Muscle of arm (tissue), 14 donors: ENCODE data around the gene NETO1. TPM values are rescaled to one million over a fixed set of nuclear protein-coding genes. Genes with fewer than 3 reads are reported as not detected.

Experiments
- DNase-seq: peaks from one replicate; pipeline ENCODE4 v3.0.0-alpha.2; 2013
- long read RNA-seq, 11 donors: transcript quantifications; one replicate each; lab custom pipeline, GENCODE V29; 2026
- polyA plus RNA-seq, 12 donors: library from polyadenylated mRNA; unstranded; fragments of 120-200 nt; gene quantifications; one replicate each; pipeline ENCODE4 v1.2.1, GENCODE V29; 2013; ENCODE audit not compliant: insufficient read length in 12 of 12

NETO1 gene, protein sequence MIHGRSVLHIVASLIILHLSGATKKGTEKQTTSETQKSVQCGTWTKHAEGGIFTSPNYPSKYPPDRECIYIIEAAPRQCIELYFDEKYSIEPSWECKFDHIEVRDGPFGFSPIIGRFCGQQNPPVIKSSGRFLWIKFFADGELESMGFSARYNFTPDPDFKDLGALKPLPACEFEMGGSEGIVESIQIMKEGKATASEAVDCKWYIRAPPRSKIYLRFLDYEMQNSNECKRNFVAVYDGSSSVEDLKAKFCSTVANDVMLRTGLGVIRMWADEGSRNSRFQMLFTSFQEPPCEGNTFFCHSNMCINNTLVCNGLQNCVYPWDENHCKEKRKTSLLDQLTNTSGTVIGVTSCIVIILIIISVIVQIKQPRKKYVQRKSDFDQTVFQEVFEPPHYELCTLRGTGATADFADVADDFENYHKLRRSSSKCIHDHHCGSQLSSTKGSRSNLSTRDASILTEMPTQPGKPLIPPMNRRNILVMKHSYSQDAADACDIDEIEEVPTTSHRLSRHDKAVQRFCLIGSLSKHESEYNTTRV
- polyA plus RNA-seq: under 1 TPM in 6 of 12 donors, not detected in 6; 0.12 to 0.65 (median 0.16) TPM
- long read RNA-seq, donor 1: 0 reads
- long read RNA-seq, donor 2: 0 reads
- long read RNA-seq, donor 3: 0 reads
- long read RNA-seq, donor 4: 0 reads
- long read RNA-seq, donor 5: 0 reads
- long read RNA-seq, donor 6: 0 reads
- long read RNA-seq, donor 7: 0 reads
- long read RNA-seq, donor 8: 0 reads
- long read RNA-seq, donor 9: 0 reads
- long read RNA-seq, donor 10: 0 reads
- long read RNA-seq, donor 11: 0 reads

DNA sequence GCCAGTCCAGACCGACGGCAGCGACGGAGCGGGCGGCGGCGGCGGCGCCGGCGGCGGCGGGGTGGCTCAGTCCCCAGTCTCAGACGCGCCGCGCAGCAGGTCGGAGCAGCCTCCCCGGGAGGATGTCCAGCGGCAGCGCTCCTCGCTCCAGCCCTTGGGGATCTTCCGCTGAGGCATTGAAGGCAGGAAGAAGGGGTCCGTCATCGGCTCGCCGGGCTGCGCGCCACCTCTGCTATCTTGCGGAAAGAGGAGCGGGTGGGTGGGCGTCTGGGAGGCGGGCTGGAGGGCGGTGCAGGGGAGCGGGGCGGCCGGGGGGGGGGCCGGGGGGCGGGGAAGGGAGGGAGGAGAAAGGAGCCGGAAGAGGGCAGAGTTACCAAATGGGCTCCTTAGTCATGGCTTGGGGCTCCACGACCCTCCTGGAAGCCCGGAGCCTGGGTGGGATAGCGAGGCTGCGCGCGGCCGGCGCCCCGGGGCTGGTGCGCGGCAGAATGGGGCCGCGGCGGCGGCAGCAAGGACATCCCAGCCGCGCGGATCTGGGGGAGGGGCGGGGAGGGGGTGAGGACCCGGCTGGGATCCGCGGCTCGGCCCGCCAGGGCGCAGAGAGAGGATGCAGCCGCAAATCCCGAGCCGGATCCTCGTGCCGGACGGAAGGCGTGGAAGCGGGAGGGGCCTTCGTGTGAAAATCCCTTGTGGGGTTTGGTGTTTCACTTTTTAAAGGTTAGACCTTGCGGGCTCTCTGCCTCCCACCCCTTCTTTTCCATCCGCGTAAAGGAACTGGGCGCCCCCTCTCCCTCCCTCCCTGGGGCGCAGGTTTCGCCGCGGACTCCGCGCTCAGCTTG is at the start of gene NETO1:
NETO1 (minus strand) TSS at position 242 of the 839 bp plus-strand sequence. CDS start 696 bp downstream, outside the sequence.
- no peak for DNase-seq

DNA sequence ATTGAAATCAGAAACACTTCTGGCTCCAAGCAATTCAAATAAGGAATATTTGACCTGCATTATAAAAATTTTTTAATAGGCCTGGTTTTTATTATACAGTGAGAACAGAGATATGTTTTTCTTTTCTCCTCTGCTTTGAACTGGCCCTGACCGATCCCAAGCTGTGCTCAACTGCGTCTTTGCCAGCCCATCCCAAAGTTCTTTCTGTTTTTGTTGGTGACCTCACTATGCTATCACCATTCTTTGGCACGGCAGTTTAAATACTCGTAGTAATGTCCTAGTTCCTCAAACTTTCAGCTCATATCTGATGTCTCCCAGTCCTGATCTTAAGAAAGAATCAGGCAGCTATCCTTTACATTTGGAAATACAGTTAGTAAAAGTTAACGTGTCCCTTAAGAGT is 42.3 kb upstream of the NETO1 start:
- DNase-seq: no peak

DNA sequence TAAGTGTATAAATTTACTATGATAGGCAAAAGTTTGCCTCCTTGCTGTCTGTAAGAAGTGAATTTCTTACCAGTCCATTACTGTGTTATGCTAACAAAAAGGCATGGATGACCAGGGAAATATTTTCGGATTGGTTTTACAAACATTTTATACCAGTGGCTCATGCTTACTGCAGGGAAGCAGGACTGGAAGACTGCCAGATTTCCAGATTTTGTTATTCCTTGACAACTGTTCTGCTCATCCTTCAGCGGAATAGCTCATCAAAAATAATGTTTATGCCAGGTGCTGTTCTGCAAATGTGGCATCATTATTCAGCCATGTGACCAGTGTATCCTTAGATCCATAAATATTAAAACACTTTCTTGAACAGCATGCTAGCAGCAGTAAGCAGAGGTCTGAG is 40.4 kb upstream of the NETO1 start:
- DNase-seq: no peak

DNA sequence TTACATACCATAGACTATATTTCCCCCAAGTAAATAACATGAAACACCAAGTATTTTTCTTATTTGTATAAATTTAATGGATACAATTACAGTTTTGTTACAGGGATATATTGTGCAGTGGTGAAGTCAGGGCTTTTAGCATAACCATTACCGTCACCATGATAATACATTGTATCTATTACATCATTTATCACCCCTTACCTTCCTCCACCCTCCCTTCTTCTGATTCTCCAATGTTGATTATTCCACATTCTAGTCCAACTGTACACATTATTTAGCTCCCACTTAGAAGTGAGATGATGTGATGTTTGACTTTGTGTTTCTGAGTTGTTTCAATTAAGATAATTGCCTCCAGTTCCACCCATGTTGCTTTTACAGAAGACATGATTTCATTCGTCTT is 35.2 kb upstream of the NETO1 start:
- DNase-seq: no peak

DNA sequence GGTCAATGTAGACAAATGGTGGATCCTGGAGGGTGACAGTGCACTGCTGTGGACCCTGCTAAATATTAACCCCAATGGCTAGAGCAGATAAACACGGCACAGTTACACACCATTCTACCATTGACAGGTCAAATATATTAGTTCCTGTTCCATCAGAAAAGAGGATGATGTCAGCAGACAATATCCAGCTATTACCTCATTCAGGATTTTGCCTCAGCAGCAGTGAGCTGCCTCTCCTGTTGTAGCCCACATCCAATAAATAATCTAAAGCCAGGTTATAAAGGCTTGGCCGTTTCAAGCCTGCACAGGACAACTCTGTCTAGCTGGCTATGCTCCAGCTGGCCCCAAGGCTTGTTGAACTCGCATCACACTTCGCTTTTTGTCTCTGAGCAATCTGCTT is 31.6 kb upstream of the NETO1 start:
- DNase-seq: no peak

DNA sequence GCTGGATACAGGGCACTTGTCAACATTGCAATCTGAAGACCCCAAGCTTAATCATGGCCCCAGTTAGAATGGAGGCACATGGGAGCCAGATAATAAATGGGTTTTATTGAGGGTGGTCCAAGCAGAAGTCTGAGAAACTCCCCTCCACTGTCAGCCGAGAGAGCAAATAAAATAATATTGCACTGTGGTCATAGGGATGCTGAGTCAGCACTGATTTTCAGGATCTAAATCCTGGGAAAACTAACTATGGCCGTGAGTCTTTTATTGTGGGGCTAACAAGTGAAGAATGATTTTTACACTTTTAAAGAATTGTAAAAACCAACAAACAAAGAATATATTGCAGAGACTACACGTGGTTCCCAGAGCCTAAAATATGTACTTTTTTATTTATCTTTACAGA is 31.1 kb upstream of the NETO1 start:
- no peak for DNase-seq

DNA sequence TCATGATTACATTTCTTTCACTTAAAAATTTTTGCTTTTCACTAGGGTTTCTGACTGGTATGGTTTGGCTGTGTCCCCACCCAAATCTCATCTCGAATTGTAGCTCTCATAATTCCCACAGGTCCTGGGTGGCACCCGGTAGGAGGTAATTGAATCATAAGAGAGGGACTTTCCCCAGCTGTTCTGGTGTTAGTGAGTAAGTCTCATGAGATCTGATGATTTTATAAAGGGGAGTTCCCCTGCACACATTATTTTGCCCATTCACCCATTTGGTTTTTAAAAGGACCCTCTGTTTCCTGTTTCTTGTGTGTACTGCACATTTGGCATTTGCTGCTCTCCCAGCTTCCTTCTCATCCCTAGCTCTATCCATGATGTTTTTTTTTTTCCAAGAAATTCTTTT is 27.8 kb upstream of the NETO1 start:
- DNase-seq: no peak

DNA sequence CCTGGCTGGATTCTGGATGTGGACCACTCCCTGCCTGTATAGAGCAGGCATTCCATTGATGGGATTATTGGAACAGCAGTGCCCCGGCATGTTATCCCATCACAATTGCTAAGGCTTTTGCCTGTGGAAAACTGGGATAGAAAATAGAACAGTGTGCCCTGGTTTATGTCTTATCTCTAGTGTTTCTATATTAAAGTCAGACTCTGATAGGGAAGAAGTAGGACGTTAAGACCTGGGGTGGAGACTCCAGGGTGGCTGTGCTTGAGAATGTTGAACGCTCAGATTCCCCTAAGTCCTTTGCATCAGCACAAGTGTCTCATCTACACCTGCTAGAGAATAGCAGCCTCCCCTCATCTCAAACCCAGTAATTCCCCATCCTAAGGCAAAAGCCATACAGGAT is 10.8 kb upstream of the NETO1 start:
- DNase-seq: no peak

DNA sequence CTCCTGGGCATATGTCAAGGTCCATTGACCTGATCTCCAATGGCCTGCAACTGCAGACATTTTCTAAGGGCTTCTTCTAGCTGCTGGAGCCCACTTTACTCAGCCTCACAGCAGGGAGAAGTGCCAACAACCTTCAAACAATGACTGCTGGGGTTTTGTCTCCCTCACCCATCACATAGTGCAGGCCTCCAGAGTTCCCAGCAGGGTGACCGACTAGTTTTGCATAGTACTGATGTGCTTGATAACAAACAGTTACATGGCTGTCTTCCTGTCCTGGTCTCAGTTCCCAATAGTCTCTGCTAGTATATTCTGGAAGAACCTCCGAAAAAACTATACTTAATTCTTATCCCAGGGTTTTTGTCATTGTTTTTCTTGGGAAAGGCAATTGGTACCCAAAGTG is 10.4 kb upstream of the NETO1 start:
- DNase-seq: no peak

DNA sequence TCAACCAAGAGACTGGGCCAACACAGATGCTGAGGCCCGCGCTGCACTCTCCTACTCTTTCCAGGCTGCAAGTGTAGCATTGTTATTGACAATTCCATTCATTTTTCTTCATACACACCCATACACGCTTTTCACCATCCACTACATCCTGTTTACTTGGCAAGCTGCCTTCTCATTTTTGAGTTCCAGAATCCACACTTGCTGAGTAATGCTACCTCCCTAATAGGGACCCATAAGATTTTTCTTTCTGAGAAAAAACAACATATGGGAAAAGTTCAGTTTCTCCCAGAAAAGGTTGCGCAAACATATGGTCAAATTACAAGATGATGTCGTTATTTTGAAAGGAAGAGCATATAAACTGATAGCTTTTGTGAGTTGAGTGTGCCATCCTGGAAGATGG is 3.3 kb upstream of the NETO1 start:
- no peak for DNase-seq

DNA sequence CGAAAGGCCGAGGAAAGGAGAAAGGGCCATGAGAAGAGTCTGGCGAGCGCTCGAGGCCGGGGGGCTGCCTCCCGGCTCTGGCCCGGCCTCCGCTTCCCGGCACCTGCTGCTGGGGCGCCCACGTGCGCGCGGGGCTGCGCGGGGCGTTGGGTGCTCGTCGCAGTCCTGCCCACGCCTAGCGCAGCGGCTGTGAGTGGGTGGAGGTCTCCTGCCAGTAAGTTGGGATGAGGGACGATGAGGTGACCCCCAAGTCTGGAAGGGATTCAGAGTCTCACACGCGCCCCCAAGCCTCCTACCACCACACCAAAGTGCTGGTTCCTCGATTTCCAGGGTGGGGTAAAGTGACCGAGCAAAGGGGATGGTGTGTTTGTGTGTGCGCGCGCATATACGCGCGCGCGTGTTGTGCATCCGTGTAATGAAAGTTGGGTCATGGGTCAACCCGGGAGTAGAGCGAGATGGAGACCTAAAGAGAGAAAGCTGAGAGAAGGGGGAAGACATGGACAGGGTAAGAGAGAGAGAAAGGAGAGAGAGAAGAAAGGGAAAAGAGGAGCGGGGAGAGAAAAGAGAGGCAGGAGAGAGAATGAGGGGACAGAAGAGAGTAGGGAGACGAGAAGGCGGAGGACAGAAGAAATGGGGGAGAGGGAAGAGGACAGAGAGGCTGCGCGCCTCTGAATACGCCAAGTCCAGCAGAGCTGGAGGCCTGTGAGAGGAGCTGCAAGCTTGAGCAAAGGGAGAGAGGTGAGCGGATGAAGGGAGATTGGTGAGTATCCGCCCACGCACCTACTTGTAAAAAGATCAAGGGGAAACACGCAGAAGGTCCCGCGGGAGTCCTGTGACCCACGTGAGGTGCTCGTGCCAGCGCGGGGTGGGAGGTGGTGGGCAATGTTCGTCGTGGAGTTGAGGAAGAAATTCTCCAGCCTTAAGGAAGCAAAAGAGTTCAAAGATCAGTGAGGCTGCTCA is 1.7 kb upstream of the NETO1 start:
- no peak for DNase-seq

DNA sequence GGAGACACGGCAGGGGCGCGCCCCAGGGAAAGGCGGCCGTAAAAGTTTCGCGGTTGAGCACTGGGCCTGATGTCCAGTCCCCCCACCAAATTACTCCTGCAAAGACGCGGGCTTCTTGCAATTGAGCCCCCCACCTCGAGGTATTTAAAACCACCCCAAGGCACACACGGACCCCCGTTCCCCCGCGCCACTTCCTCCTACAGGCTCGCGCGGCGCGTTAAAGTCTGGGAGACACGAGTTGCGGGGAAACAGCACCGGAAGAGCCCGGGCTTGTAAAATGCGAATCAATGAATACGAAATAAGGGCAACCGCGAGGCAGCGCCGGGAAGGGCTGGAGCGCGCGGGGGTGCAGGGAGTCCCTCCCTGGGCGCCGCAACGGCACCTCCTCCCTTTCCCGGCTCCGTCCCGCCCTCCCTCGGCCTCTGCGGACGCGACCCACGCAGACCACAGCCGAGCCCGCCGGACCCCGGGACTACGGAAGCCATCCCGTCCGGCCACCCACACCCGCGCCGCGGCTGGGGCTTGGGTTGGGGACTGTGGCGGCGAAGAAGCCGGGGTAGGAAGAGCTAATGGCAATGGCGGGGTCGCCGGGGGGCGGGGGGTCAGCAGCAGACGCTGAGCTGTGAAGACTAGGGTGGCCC is 918 bp upstream of the NETO1 start:
- DNase-seq: no peak

DNA sequence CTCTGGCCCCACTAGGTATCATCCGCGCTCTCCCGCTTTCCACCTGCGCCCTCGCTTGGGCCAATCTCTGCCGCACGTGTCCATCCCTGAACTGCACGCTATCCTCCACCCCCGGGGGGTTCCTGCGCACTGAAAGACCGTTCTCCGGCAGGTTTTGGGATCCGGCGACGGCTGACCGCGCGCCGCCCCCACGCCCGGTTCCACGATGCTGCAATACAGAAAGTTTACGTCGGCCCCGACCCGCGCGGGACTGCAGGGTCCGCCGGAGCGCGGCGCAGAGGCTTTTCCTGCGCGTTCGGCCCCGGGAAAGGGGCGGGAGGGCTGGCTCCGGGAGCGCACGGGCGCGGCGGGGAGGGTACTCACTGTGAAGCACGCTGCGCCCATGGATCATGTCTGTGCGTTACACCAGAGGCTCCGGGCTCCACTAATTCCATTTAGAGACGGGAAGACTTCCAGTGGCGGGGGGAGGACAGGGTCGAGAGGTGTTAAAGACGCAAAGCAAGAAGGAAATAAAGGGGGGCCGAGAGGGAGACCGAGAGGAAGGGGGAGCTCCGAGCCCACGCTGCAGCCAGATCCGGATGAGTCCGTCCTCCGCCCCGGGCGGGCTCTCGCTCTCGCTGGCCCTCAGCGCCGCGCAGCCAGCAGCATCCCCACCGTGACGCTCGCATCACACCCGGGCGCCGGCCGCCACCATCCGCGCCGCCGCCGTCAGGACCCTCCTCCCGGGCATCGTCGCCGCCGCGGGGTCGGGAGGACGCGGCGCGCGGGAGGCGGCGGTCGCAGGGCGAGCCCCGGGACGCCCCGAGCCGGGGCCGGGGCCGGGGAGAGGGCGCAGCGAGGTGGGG is 664 bp downstream of the NETO1 start:
- DNase-seq: no peak

DNA sequence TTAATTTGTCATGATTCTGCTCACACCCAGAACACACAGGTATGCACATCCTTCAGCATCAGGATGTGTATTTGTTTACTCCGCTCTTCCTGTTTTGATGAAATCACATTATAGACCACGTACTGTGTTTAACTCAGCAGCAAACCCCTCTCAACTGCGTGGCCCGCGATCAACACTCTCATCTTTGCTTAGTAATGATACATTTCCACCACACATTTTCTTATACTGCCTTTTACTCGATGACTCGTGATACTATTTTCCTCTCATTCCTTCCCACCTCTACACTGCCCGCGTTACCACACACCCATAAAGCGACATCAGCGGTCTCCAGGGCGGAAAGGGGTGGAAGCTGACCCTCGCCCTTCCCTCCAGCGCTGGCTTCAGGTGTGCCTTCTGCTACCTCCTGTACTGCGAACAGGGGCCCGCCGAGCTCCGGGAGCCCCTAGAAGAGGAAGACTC is 1.3 kb downstream of the NETO1 start:
- no peak for DNase-seq

DNA sequence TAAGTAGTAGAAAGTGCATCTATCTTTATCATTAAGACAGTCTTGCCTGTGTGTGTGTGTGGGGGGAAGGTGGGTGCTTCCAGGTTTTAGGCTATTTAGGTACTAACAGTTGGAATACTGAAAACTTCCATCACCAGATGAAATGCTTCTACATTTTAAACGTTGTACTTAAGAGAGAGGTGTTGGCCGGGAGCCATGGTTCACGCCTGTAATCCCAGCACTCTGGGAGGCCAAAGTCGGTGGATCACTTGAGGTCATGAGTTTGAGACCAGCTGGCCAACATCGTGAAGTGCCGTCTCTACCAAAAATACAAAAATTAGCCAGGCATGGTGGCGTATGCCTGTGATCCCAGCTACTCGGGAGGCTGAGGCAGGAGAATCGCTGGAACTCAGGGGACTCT is 4.0 kb downstream of the NETO1 start:
- DNase-seq: no peak

DNA sequence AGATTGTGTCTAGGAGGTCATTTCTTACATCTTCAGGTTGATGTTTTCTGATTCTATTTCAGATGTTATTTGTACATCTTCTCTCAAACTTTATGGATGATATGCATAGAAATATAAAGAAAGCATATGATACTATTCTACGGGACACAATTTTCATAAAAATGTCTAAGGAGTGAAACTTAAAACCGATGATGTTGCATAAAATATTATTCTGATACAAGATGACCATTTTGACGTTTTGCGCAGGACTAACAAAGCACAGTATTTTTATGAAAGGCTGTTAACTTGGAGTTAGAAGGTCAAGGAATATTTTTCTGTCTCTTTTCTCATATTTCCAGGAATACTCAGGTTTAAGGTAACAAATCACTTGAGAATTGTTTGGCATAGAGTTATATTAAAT is 8.7 kb downstream of the NETO1 start:
- DNase-seq: no peak

DNA sequence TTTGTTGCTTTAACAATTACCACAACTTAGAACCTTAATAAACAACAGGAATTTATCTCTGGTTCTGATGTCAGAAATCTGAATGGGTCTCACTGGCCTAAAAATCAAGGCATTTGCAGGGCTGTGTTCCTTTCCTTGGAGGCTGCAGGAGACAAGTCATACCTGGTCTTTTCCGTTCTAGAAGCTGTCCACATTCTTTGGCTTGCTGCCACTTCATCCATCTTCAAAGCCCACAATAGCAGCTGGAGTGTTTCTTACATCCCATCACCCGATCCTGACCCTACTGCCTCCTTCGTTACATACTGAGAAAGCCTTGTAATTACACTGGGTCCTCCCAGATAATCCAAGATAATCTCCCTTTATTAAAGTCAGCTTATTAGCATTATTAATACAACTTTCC is 18.1 kb downstream of the NETO1 start:
- no peak for DNase-seq

DNA sequence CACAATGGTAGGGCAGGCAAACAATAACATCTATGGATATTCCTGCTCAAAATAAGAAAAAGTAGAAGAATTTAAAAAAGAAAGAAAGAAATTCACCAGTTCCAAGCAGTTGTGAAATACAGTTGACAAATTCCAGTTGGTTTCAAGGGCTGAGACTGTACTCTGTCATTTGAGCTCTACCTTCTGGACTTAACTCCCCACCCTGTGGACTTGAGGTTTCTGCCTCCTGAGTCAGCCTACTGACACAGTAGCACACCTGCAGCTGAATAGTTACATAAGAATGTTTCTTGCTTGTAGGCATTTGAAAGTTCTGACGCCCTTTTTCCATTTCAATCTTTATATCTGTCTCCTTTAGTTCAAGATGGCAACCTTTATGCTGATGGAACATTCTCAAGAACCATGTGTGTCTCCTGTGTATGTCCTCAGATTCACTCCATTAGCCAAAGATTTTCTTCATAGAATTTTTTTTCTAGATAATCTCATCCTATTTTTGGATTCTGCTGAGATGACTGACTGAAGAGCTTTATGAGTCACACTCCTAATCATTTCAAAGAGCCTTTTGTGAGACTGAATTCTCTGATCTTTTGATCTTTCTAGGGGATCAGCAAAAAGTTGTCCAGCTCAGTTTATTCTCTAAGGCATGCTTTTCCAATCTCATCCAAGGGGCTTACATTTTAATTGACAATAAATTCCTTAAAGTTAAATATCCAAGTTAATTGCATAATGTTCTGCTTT is 19.1 kb downstream of the NETO1 start:
- no peak for DNase-seq

DNA sequence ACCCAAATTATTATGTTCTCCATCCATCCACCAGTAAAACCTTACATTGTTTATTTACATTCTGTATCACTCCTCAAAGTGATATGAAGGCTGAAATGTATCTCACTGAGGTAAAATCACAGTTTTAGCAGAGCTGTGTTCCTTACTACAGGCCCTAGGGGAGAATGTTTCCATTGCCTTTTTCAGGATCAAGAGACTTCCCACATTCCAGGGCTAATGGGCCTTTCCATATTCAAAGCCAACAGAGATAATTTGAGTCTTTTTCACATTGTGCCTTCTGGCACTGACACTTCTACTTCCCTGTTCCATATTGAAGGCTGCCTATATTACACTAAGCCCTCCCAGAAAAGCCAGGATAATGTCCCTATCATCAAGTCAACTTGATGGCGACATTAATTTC is 20.0 kb downstream of the NETO1 start:
- no peak for DNase-seq
